K562 (cell line): ENCODE data around the gene FAM186B. TPM values are rescaled to one million over a fixed set of nuclear protein-coding genes. Genes with fewer than 3 reads are reported as not detected.
A peak's percentile ranks its signal among the peaks of the same experiment; 100 is the strongest.

Experiments used
- CREBBP ChIP-seq: IDR thresholded peaks from one replicate; pipeline ENCODE4 v1.6.1; 2012; ENCODE audit warnings: low read depth, mild to moderate bottlenecking, control low read depth, inconsistent platforms, low read length
- ELK1 ChIP-seq: sonication (generic); formaldehyde crosslinking; IDR thresholded peaks from 2 replicates; pipeline ENCODE4 v1.8.1; 2022; ENCODE audit warnings: missing genetic modification reagents
- FOXK1 ChIP-seq: sonication (generic); formaldehyde crosslinking; IDR thresholded peaks from 2 replicates; pipeline ENCODE4 v1.8.0; 2022; ENCODE audit warnings: missing genetic modification reagents, mild to moderate bottlenecking, borderline replicate concordance
- FOXP1 ChIP-seq: sonication (generic); formaldehyde crosslinking; IDR thresholded peaks from 2 replicates; pipeline ENCODE4 v1.8.0; 2022; ENCODE audit warnings: mild to moderate bottlenecking, missing genetic modification reagents
- GABPB2 ChIP-seq: fragments of 250-450 bp; sonication (Bioruptor Pico); conservative IDR thresholded peaks from 2 replicates; pipeline ENCODE4 v1.5.1; 2021; ENCODE audit warnings: mild to moderate bottlenecking
- ILF3 ChIP-seq: fragments of 450-650 bp; IDR thresholded peaks from 2 replicates; pipeline ENCODE4 v1.6.1; 2018; ENCODE audit warnings: antibody characterized with exemption, mild to moderate bottlenecking, moderate library complexity, borderline replicate concordance
- KDM5B ChIP-seq: fragments of 200-600 bp; sonication (generic); IDR thresholded peaks from 2 replicates; pipeline ENCODE4 v1.6.1; 2012; ENCODE audit warnings: low read depth, mild to moderate bottlenecking, moderate library complexity, low read length, control low read depth, inconsistent platforms; ENCODE audit not compliant: insufficient replicate concordance
- LCOR ChIP-seq: sonication (generic); formaldehyde crosslinking; IDR thresholded peaks from 2 replicates; pipeline ENCODE4 v1.8.0; 2022; ENCODE audit warnings: mild to moderate bottlenecking, missing genetic modification reagents
- MAZ ChIP-seq, 2 experiments: fragments of 450-650 bp in 1 of 2; sonication (generic) in 1 of 2; formaldehyde crosslinking; IDR thresholded peaks in 1 of 2; conservative IDR thresholded peaks in 1 of 2; 2 replicates each; pipeline versions ENCODE4 v1.4.0 to v1.5.0; 2020; ENCODE audit warnings: mild to moderate bottlenecking in 1 of 2, missing genetic modification reagents in 1 of 2
- NFIX ChIP-seq: fragments of 250-450 bp; sonication (Bioruptor Pico); IDR thresholded peaks from 2 replicates; pipeline ENCODE4 v1.4.0; 2020; ENCODE audit warnings: low read depth, mild to moderate bottlenecking, moderate library complexity
- PHF8 ChIP-seq: fragments of 200-600 bp; sonication (generic); IDR thresholded peaks from 2 replicates; pipeline ENCODE4 v1.6.1; 2012; ENCODE audit warnings: mixed run types, mild to moderate bottlenecking, inconsistent platforms, low read length, moderate library complexity, borderline replicate concordance
- POLR2G ChIP-seq: fragments of 200-400 bp; formaldehyde crosslinking; IDR thresholded peaks from 2 replicates; pipeline ENCODE4 v1.6.1; 2017; ENCODE audit warnings: low read depth, mild to moderate bottlenecking, antibody characterized with exemption, low read length, moderate library complexity
- PRDM10 ChIP-seq: fragments of 450-650 bp; IDR thresholded peaks from 2 replicates; pipeline ENCODE4 v1.6.1; 2018; ENCODE audit not compliant: partially characterized antibody
- SIN3B ChIP-seq: fragments of 450-650 bp; IDR thresholded peaks from 2 replicates; pipeline ENCODE4 v1.6.1; 2017; ENCODE audit warnings: low read depth, mild to moderate bottlenecking, moderate library complexity
- TFAP4 ChIP-seq: sonication (generic); formaldehyde crosslinking; IDR thresholded peaks from 2 replicates; pipeline ENCODE4 v1.8.0; 2022; ENCODE audit warnings: missing genetic modification reagents, mild to moderate bottlenecking, moderate library complexity, borderline replicate concordance
- ZBTB7A ChIP-seq: IDR thresholded peaks from 2 replicates; pipeline ENCODE4 v1.6.1; 2011; ENCODE audit warnings: low read depth, mild to moderate bottlenecking, low read length, moderate library complexity, borderline replicate concordance; ENCODE audit not compliant: control insufficient read depth
- ZNF445 ChIP-seq: fragments of 250-450 bp; sonication (Bioruptor Pico); IDR thresholded peaks from 2 replicates; pipeline ENCODE4 v1.4.0; 2020; ENCODE audit warnings: low read depth, mild to moderate bottlenecking, moderate library complexity
- ZNF551 ChIP-seq: fragments of 250-450 bp; sonication (Bioruptor Pico); IDR thresholded peaks from 2 replicates; pipeline ENCODE4 v1.5.0; 2021; ENCODE audit warnings: mild to moderate bottlenecking, moderate library complexity
- polyA plus RNA-seq, 8 experiments: library from polyadenylated mRNA; depleted of rRNA in 4 of 8; stranded (reverse) in 5 of 8; unstranded in 3 of 8; fragments of >200 nt; fragmentation: Nextera tagmentation in 2 of 8; fragmentation: Illumina TruSeq in 1 of 8; extraction: Ambion mirVana in 2 of 8; extraction: Trizol in 1 of 8; gene quantifications; 2 replicates each; pipeline versions ENCODE4 v1.2.1 to v1.2.3, GENCODE V29; 2011 to 2014; ENCODE audit warnings: inconsistent platforms in 1 of 8, missing spikeins in 1 of 8
- total RNA-seq, 7 experiments: library from RNA; depleted of rRNA in 6 of 7; stranded (reverse); fragments of >200 nt in 6 of 7; fragmentation: Illumina TruSeq in 2 of 7; extraction: Trizol in 2 of 7; gene quantifications; 2 replicates each; pipeline versions ENCODE4 v1.2.1 to v1.2.3, GENCODE V29; 2011 to 2021; ENCODE audit warnings: low replicate concordance in 1 of 7
- TF ChIP-seq, protein P1 (sequence below): fragments of 450-650 bp; formaldehyde crosslinking; IDR thresholded peaks from 2 replicates; pipeline ENCODE4 v1.4.0; 2020; ENCODE audit warnings: mild to moderate bottlenecking, mixed read lengths

FAM186B gene
- total and polyA plus RNA-seq, 9 of the 15 experiments (the other 6 are each of a cell fraction or from before 2014, with no cell fraction given), result 0.07 to 0.42 (median 0.15) TPM

DNA sequence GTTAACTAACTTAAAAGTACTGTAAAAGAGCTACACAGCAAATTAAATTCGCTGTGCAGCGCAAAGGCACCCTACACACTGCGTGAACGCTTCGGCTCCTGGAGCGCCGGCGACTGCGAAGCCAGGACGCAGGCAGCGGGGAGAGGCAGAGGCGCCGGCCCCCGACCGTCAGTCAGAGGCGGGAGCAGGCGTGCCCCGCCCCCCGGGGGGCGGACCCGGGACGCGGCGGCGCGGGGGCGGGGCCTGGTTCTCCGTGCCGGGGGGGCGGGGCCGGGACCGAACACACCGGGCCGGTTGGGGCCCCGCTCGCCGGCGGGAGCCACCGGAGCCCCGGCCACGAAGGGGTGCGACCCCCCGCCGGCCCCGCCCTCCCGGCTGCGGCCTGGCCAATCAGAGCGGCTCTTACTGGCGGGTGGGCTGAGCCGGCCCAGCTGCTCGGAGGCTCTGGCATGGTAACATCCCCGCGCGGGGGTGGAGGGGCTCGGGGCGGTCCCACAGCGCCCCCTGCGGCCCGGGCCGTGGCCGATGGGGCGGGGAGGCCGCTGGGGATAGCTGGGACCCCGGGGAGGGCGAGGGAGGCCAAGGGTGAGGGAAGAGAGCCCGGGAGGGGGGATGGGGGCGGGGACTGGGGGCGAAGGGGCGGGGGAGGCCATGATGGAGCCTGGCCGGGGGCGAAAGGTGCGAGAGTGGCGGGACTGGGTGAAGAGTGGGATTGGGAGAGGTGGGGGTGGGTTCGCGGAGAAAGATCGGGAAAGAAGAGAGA, 17.9 kb upstream of the FAM186B start, which contains the start of gene PRPF40B (continued):
- no peak for TF ChIP-seq CREBBP
- peak; percentile 40; the same call in 1 of the 2 replicates for TF ChIP-seq SIN3B
- peak; percentile 88 for TF ChIP-seq POLR2G
- no peak for TF ChIP-seq NFIX
- TF ChIP-seq ILF3, result 0 out of 2 replicates have a peak, but pooled peaks have one; percentile 60
- peak; percentile 89 for TF ChIP-seq KDM5B
- TF ChIP-seq ZNF445, result no peak
- peak; percentile 81 for TF ChIP-seq PHF8
- no peak for TF ChIP-seq ZNF551 (CRISPR knock-in tag)
- TF ChIP-seq MAZ (CRISPR knock-in tag; conservative IDR thresholded peaks at IDR 0.05 in 1 of 2, IDR thresholded peaks at IDR 0.05 in 1 of 2), result peak; percentile 95 to 97
- no peak for TF ChIP-seq LCOR (CRISPR knock-in tag)
- TF ChIP-seq FOXP1 (CRISPR knock-in tag), result 0 out of 2 replicates have a peak, but pooled peaks have one; percentile 38
- TF ChIP-seq FOXK1 (CRISPR knock-in tag), result no peak
- TF ChIP-seq ELK1 (CRISPR knock-in tag), result no peak
- TF ChIP-seq, protein P1, sequence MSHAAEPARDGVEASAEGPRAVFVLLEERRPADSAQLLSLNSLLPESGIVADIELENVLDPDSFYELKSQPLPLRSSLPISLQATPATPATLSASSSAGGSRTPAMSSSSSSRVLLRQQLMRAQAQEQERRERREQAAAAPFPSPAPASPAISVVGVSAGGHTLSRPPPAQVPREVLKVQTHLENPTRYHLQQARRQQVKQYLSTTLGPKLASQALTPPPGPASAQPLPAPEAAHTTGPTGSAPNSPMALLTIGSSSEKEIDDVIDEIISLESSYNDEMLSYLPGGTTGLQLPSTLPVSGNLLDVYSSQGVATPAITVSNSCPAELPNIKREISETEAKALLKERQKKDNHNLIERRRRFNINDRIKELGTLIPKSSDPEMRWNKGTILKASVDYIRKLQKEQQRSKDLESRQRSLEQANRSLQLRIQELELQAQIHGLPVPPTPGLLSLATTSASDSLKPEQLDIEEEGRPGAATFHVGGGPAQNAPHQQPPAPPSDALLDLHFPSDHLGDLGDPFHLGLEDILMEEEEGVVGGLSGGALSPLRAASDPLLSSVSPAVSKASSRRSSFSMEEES (CRISPR knock-in tag), result no peak
- peak; percentile 91 for TF ChIP-seq ZBTB7A
- peak; percentile 98 for TF ChIP-seq TFAP4 (CRISPR knock-in tag)
- no peak for TF ChIP-seq GABPB2 (CRISPR knock-in tag)
- TF ChIP-seq PRDM10, result peak; percentile 26
